RKO (cell line): ENCODE data around the gene CHAF1A.
A peak's percentile ranks its signal among the peaks of the same experiment; 100 is the strongest.

Experiments
- DNase-seq: peaks from one replicate; pipeline ENCODE4 v3.0.0-alpha.2; 2016; ENCODE audit warnings: low spot score

Gene CHAF1A

DNA sequence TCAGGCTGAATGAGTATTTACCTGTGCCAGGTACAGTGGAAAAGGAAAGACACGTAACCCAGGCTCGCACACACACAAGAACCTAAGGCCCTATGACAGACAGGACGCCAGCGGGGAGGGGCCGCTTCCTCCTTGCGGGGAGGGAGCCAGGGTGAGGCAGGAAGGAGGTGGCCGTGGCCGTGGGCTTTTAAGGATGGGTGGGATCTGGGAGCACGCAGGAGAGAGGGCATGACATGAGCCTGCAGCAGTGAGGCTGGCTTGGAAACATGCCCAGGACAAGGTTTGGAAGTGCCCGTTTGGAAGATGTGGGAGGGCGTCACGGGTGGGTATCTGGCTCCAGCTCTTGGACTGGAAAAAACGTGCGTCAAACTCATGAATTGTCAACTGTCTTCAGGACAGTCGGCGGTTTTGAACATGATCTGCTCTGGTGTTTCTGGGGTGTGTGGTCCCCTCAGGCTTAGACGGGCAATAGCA is 22.1 kb upstream of the CHAF1A start:
- DNase-seq, result no peak

DNA sequence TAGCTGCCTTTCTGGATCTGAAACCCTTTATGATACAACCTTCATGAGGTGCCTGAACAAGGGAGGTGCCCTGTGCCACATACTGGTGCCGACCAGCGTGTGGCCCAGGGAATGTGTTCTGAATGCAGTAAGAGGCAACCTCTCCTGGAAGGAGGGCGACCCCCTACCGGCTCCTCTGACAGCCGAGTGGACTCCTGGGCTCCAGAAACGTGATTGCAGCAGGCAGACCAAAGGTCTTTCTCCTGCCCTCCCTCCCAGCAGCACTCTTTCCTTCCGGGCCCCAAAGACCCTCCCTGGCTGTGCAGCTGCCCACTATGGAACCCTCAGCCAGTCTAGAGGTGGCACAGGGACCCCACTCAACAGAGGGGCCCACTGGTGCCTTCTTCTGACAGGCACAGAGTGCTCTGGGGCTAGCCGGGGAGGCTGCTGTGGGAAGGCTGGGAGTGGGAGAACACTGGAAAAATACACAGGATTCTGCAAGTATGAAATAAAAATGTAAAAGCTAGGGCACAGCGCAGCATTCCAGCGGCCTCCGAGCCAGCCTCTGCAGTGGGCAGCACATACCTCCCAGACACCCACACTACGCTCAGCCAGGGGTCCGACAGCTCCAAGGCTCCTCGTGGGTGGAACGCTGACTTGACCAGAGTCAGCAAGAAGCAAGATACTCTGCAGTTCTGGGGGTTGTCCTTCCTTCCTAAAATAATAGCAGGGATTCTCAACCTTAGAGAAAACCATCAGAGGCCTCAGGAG is 17.0 kb upstream of the CHAF1A start:
- DNase-seq, result no peak

- DNase-seq, result no peak
Observed at GRCh38 chr19:4386041-4386782, 16.2 kb upstream of the CHAF1A start.

DNA sequence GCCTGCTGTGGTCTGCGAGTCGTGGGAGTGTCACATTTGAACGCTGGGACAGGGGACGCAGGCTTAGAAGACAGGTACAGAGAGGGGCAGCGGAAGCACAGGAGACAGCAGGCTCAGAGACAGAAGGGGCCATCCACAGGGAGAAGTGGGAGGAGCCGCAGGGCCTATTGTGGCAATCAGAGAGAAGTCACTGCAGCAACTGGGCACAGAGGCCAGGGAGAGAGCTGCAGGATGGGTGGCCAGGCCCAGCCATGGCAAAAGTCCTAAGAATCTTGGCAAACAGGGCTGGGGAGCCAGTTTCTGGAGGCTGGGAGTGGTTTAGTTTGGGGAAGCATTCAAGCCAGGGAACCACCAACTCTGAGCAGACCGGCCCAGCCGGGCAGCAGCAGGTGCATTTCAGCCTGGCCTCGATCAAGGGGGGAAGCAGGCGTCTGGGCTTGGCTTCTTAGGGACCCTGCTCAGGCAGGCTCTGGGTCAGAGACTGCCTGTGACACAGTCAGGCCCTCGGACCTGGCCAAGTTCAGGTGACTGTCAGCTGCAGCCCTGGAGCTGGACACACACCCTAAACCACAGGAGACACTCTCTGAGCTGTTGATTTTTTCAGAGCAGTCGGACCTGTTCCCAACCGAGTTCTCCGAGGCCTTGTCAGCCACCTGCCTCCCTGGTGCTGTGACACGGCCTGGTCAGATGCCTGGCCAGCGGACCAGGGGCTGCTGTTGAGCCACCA is 13.9 kb upstream of the CHAF1A start:
- DNase-seq, result no peak

DNA sequence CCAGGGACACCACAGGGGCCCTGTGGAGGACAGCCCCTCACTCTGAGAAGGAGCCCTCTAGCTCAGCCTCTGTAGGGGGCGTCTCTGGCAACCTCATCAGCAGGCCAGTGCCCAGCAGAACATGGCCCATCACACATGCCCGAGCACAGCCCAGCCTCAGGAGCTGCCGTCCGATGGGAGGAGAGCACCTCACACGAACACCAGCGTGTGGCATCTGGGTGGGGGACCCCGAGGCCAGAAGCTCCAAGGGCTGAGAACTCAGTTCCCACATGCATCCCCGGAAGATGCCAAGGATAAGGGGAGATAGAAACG is 13.4 kb upstream of the CHAF1A start:
- no peak for DNase-seq

DNA sequence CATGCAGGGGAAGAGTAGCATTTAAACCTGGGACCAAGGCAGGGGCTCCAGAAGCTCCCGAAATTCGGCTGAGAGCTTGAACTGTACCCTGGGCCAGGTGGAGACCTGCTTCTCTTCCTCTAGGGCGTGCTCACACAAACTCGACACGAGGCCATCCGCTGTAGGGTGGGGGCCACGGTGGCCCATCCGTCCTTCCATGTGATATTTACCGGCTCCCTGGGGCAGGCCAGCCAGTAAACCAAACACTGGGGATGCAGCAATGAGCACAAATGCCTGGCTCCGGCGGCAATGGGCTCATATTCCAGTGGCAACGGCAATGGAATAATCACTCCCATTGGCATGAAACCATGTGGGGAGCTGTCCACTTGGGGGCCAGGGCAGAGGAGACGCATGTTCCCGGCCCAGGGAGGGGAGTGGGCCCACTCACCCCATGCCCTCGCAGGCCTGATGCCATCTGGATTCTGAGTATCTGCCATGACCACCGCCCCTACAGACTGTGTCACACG is 12.9 kb upstream of the CHAF1A start:
- no peak for DNase-seq

- no peak for DNase-seq
Observed at GRCh38 chr19:4390017-4390566, 12.3 kb upstream of the CHAF1A start.

- no peak for DNase-seq
Observed at GRCh38 chr19:4390567-4391305, 11.7 kb upstream of the CHAF1A start.

GRCh38 chr19:4391306-4391693 is 11.1 kb upstream of the CHAF1A start:
- no peak for DNase-seq

DNA sequence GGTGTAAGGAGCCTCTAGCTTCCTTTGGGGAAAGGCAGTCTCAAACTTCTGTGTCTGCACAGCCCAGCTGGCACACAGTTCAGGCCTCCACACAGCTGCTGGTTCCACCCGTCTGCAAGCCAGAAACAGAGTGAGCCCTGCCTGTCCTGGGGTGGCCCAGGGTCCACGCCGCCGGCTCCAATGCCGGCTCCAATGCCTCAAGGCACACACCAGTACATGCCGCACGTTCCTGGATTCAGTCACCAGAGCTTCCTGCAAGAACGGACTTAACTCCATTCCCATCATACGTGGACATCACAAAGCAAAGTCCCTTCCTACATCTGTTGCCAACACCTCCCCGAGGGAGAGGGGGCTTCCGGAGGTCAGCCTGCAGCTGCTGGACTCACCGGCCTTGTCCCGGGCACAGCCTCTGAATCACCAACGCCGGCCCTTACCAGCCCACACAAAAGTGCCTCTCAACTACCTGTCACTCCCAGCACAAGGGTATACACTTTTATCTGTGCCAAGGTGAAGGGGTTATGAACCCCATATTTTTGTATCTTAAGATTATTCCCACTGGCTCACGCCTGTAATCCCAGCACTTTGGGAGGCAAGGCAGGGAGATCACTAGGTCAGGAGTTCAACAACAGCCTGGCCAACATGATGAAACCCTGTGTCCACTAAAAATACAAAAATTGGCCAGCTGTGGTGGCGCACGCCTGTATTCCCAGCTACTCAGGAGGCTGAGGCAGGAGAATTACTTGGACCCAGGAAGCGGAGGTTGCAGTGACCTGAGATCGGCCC is 10.5 kb upstream of the CHAF1A start:
- no peak for DNase-seq

- DNase-seq, result no peak
Observed at GRCh38 chr19:4393947-4394590, 8.4 kb upstream of the CHAF1A start.

GRCh38 chr19:4396949-4397783 is 5.3 kb upstream of the CHAF1A start:
- DNase-seq, result no peak

GRCh38 chr19:4399812-4400134 is 2.7 kb upstream of the CHAF1A start:
- peak; percentile 24 for DNase-seq

DNA sequence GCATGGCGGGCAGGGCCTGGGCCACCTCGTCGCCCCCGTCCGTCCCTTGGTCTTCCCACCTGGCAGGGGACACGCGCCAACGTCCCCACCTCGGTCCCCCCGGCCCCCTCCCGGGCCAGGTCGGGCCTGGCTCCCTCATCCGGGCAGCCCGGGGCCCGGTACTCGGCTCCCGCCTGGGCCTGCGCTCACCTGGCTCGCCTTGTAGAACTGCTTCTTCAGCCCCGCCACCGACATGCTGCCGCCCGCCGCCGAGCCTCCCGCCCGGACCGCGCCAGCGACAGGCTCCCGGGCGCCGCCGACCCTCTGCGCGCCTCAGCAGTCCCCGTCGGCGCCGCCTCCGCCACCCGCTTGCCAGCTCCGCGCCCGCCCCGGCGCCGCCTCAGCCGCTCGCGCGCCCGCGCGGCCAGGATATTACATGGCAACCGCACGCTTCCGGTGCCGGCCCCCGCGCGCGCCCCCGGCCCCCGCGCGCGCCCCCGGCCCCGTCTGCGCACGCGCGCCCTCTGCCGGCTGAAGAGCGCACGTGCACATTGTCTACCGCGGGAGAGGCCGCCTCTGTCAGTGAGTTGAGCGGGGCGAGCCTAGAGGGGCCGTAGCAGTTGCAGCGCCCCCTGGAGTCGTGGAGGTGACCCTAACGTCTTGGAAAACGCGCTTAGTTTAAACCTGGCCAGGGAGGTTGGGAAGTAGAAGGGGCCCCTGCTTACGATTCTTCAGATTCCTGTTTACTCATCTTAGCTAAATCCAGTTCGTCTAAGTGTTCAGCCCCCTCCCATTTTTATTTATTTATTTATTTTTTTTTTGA is 2.1 kb upstream of the CHAF1A start, which contains the start of gene SH3GL1:
SH3GL1 (minus strand) TSS at position 413 of the 802 bp plus-strand sequence; CDS start at position 234, 179 bp downstream.
- DNase-seq, result peak; percentile 92

DNA sequence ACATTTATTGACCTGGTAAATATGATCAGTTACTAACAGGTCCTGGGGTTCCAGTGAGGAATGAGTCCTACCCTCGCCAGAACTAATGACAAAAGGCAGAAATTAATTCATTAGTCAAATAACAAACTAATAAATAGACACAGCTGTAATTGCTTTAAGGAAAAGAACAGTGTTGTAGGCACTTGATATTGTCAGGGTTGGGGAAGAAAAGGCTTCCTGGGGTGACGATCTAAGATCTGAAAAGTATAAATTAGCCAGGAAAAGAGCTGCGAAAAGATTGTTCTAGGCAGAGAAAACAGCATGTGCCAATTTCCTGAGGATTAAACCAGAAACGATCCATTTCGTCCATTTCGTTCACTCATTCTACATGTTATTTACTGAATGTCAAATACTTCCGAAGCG is 670 bp upstream of the CHAF1A start:
- peak; percentile 8 for DNase-seq

GRCh38 chr19:4403005-4403761 is 743 bp downstream of the CHAF1A start:
- peak; percentile 54 for DNase-seq

DNA sequence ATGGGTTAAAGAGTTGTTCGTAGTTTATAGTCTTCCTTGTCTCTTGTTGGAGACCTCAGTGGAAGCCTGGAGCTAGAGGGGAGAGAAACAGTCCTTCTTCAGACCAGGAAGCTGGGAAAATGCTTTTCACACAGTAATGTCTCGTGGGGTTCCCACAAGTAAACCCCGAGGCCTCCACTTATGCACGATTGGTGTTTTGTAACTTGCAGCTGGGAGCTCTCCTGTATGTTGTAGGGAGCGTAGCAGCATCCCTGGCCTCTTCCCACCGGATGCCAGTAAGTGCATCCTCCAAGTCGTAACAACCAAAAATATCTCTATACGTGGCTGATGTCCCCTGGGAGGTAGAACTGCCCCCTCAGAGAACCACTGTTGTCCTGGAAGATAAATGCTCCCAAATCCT is 3.5 kb downstream of the CHAF1A start:
- DNase-seq, result no peak

GRCh38 chr19:4406626-4407025 is 4.2 kb downstream of the CHAF1A start:
- DNase-seq, result no peak
